PC-3 (cell line): ENCODE results near the gene GALNT10. TPM values are rescaled to one million over a fixed set of nuclear protein-coding genes. Genes with fewer than 3 reads are reported as not detected.

Source experiments
- ATAC-seq: fragments of 200-7000 bp; cut with Tn5 transposase; 2 replicates; pipeline ENCODE4 v1.9.1; 2020; ENCODE audit warnings: mild to moderate bottlenecking, moderate library complexity
- BruUV-seq: library from RNA; stranded (reverse); fragments of 400-500 nt; replicated peaks from 2 replicates; lab custom pipeline; 2021; lab: Mats Ljungman, UMichigan
- CTCF ChIA-PET: fragments of 300-600 bp; sonication (Branson Sonifier 250); formaldehyde crosslinking; loops from one replicate; lab custom pipeline; 2022; ENCODE audit warnings: antibody characterized with exemption; lab: Charles Lee
- POLR2A ChIA-PET: fragments of 300-600 bp; sonication (Branson Sonifier 250); formaldehyde crosslinking; loops from one replicate; lab custom pipeline; 2022; ENCODE audit warnings: antibody characterized with exemption; ENCODE audit not compliant: unreplicated experiment; lab: Charles Lee
- DNase-seq: peaks from one replicate; pipeline ENCODE4 v3.0.0-alpha.2; 2015
- H2AFZ ChIP-seq: fragments of 300-600 bp; sonication (generic); 2 replicates; pipeline ENCODE4 v1.6.0; 2016; ENCODE audit warnings: antibody characterized with exemption, low read length
- H3F3A ChIP-seq: fragments of 300-600 bp; sonication (generic); one replicate; pipeline ENCODE4 v1.6.0; 2017; ENCODE audit warnings: antibody characterized with exemption, low read length, control low read depth, mild to moderate bottlenecking; ENCODE audit not compliant: unreplicated experiment
- H3K27ac ChIP-seq: fragments of 300-600 bp; sonication (generic); 2 replicates; pipeline ENCODE4 v1.5.1; 2016; ENCODE audit warnings: mild to moderate bottlenecking, low read length
- H3K27me3 ChIP-seq: fragments of 300-600 bp; sonication (generic); 2 replicates; pipeline ENCODE4 v1.6.1; 2016; ENCODE audit warnings: low read length, mixed read lengths
- H3K36me3 ChIP-seq: fragments of 300-600 bp; sonication (generic); 2 replicates; pipeline ENCODE4 v1.6.1; 2016; ENCODE audit warnings: low read depth, mixed run types, low read length, mixed read lengths
- H3K4me1 ChIP-seq: fragments of 300-600 bp; sonication (generic); 2 replicates; pipeline ENCODE4 v1.5.1; 2016; ENCODE audit warnings: low read length; ENCODE audit not compliant: insufficient read depth
- H3K4me2 ChIP-seq: fragments of 300-600 bp; sonication (generic); 2 replicates; pipeline ENCODE4 v1.6.0; 2016; ENCODE audit warnings: low read length
- H3K4me3 ChIP-seq: fragments of 300-600 bp; sonication (generic); 2 replicates; pipeline ENCODE4 v1.5.1; 2016; ENCODE audit warnings: mild to moderate bottlenecking, low read length, mixed read lengths
- H3K79me2 ChIP-seq: fragments of 300-600 bp; sonication (generic); 2 replicates; pipeline ENCODE4 v1.6.1; 2017; ENCODE audit warnings: low read length, mixed read lengths
- H3K9ac ChIP-seq: fragments of 300-600 bp; sonication (generic); 2 replicates; pipeline ENCODE4 v1.6.0; 2016; ENCODE audit warnings: mild to moderate bottlenecking, low read length
- H3K9me2 ChIP-seq: fragments of 300-600 bp; sonication (generic); replicated peaks from 2 replicates; pipeline ENCODE4 v1.6.1; 2016; ENCODE audit warnings: mixed run types, low read length, mixed read lengths
- H3K9me3 ChIP-seq: fragments of 300-600 bp; sonication (generic); 2 replicates; pipeline ENCODE4 v1.6.1; 2016; ENCODE audit warnings: low read length, mixed read lengths
- H4K20me1 ChIP-seq: fragments of 300-600 bp; sonication (generic); 2 replicates; pipeline ENCODE4 v1.6.1; 2016; ENCODE audit warnings: low read length, mixed read lengths
- EZH2 ChIP-seq: fragments of 300-600 bp; sonication (generic); IDR thresholded peaks from one replicate; pipeline ENCODE4 v1.6.1; 2017; ENCODE audit warnings: antibody characterized with exemption, mild to moderate bottlenecking, low read length; ENCODE audit not compliant: unreplicated experiment
- EZH2phosphoT487 ChIP-seq: fragments of 300-600 bp; sonication (generic); IDR thresholded peaks from 2 replicates; pipeline ENCODE4 v1.6.1; 2018; ENCODE audit warnings: mild to moderate bottlenecking, antibody characterized with exemption, low read length, borderline replicate concordance
- intact Hi-C: fragments of 100-400 bp; cut with micrococcal nuclease; formaldehyde crosslinking; loops from 2 replicates; pipeline ENCODE4 v1.9.0; 2023
- total RNA-seq: library from RNA; depleted of rRNA; stranded (reverse); fragments of >200 nt; gene quantifications from 2 replicates; pipeline ENCODE4 v1.2.3, GENCODE V29; 2014
- TF ChIP-seq, protein P1 (sequence below): fragments of 300-600 bp; sonication (generic); conservative IDR thresholded peaks from 2 replicates; pipeline ENCODE4 v1.5.1; 2017; ENCODE audit warnings: antibody characterized with exemption, low read depth, mild to moderate bottlenecking, low read length

The GALNT10 gene
- total RNA-seq, 1 experiment from 2014 or later = 46.2 TPM

DNA sequence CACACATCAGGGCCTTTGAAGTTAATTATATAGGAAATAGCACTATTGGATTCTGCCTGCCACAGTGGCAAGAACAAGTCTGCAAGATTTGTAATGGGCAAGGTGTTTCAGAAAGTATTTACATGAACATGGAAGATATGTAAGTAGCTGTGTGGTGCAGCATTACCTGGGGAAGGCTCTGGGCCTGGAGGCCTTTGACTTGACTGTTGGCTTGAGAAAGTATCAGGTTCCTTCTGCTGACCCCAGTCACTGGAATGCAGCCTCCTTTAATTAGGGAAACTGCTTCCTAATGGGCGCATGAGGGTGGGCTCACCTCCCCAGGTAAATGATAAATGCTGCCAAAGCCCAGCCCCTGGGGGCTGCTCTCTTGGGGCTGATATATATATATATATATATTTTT is 102.7 kb downstream of the GALNT10 start:
- no peaks in the 10 kb centered on the region for H3K9me2 ChIP-seq
- H3F3A ChIP-seq = peaks cover 4% of the 10 kb centered on the region
- no peaks in the 10 kb centered on the region for H4K20me1 ChIP-seq
- peaks cover 27% of the 10 kb centered on the region for H3K79me2 ChIP-seq
- ChIA-PET POLR2A (no interaction called here), CTCF (no interaction called here)
- no peak overlapping the region for H3K9ac ChIP-seq
- intact Hi-C loops = no loop called here
- H3K27me3 ChIP-seq = no peaks in the 10 kb centered on the region
- no peak overlapping the region for H3K4me3 ChIP-seq
- no peak overlapping the region for H2AFZ ChIP-seq
- peaks cover 46% of the 10 kb centered on the region for H3K4me1 ChIP-seq
- H3K27ac ChIP-seq = no peak overlapping the region
- TF ChIP-seq, protein P1, sequence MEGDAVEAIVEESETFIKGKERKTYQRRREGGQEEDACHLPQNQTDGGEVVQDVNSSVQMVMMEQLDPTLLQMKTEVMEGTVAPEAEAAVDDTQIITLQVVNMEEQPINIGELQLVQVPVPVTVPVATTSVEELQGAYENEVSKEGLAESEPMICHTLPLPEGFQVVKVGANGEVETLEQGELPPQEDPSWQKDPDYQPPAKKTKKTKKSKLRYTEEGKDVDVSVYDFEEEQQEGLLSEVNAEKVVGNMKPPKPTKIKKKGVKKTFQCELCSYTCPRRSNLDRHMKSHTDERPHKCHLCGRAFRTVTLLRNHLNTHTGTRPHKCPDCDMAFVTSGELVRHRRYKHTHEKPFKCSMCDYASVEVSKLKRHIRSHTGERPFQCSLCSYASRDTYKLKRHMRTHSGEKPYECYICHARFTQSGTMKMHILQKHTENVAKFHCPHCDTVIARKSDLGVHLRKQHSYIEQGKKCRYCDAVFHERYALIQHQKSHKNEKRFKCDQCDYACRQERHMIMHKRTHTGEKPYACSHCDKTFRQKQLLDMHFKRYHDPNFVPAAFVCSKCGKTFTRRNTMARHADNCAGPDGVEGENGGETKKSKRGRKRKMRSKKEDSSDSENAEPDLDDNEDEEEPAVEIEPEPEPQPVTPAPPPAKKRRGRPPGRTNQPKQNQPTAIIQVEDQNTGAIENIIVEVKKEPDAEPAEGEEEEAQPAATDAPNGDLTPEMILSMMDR = no peak
- TF ChIP-seq EZH2phosphoT487 = no peak
- no peak for TF ChIP-seq EZH2
- DNase-seq (no peak), ATAC-seq (no peak)
- no peaks in the 10 kb centered on the region for H3K9me3 ChIP-seq
- peaks cover 8% of the 10 kb centered on the region; the same call in 1 of the 2 replicates for H3K36me3 ChIP-seq
- H3K4me2 ChIP-seq = no peak overlapping the region
- no TSS peak for BruUV-seq

DNA sequence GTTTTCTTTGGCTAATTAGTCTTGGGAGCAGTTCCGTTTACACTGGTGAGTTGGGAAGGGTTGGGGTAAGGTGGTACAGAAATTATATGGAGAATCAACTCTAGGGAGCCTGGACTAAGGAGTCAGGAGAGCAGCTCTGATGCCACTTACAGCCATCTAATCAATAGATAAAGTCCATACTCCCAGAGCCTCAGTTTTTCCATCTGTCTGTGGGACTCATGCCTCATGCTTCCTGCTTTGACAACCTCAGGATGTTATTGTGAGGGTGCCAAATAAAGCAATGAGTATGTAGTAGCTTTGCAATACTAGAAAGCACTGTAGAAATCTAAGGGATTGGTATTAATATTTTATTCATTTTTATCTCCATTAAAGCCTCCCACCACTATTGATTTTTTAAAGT is 105.0 kb downstream of the GALNT10 start:
- no peaks in the 10 kb centered on the region for H3K27me3 ChIP-seq
- no peak for TF ChIP-seq EZH2
- no peak for TF ChIP-seq EZH2phosphoT487
- TF ChIP-seq, protein P1 = no peak
- H3K4me3 ChIP-seq = no peak overlapping the region
- CTCF ChIA-PET = no interaction called here
- ATAC-seq (no peak), DNase-seq (no peak)
- H3K36me3 ChIP-seq = peaks cover 19% of the 10 kb centered on the region; the same call in 1 of the 2 replicates
- intact Hi-C loops = no loop called here
- no TSS peak for BruUV-seq
- 0 out of 2 replicates have a peak, but pooled peaks cover 10% of the 10 kb centered on the region for H3K79me2 ChIP-seq
- H3K4me2 ChIP-seq = no peak overlapping the region
- POLR2A ChIA-PET = no interaction called here
- peaks cover 4% of the 10 kb centered on the region for H3F3A ChIP-seq
- H3K4me1 ChIP-seq = peaks cover 31% of the 10 kb centered on the region
- no peak overlapping the region for H3K9ac ChIP-seq
- no peak overlapping the region for H2AFZ ChIP-seq
- no peaks in the 10 kb centered on the region for H4K20me1 ChIP-seq
- H3K9me2 ChIP-seq = no peaks in the 10 kb centered on the region
- H3K9me3 ChIP-seq = no peaks in the 10 kb centered on the region
- H3K27ac ChIP-seq = no peak overlapping the region; the same call in 1 of the 2 replicates

DNA sequence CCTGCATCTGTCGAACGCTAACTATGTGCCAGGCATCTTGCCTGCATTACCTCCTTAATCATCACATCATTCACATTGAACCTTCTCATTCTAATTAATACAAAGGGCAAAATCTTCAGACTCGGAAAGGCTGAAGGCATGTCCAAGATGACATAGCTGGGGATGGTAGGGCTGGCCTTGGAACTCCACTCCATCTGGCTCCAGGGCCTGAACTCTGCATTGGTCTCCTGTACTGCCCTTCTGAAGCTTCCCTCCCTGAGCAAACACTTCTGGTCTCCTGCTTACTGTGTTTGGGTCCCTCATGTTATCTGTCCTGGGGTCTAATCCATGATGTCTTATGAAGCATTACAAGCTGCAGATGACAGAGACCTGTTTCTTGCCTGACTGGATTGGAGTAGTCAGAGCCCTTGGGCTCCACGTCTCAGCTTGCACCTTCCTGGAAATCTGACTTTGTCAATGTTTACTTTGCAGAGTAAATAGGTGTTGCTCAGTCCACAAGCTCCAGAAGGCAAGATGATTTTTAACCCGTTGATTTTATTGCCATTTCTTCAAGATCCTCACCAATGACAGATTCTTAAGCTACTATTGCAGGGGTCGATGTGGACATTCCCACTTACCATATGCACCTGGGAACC is 106.1 kb downstream of the GALNT10 start:
- no peaks in the 10 kb centered on the region for H3K9me3 ChIP-seq
- peak; percentile 86 for DNase-seq
- H3K4me2 ChIP-seq = peak overlapping the region; percentile 70
- peaks cover 31% of the 10 kb centered on the region for H3K4me1 ChIP-seq
- TF ChIP-seq EZH2phosphoT487 (no peak), EZH2 (no peak)
- TF ChIP-seq, protein P1 = no peak
- CTCF ChIA-PET = interaction anchor here (1.1 kb wide), 1 partner anchor 109 kb away, joined by 4 read pairs; no protein-coding TSS in a partner anchor
- H4K20me1 ChIP-seq = no peaks in the 10 kb centered on the region
- H3F3A ChIP-seq = peaks cover 4% of the 10 kb centered on the region
- no peaks in the 10 kb centered on the region for H3K9me2 ChIP-seq
- H3K9ac ChIP-seq = no peak overlapping the region
- no peaks in the 10 kb centered on the region for H3K27me3 ChIP-seq
- peak overlapping the region; percentile 67 for H3K27ac ChIP-seq
- peak overlapping the region; percentile 26; the same call in 1 of the 2 replicates for H3K4me3 ChIP-seq
- POLR2A ChIA-PET = no interaction called here
- no peak overlapping the region for H2AFZ ChIP-seq
- no TSS peak for BruUV-seq
- intact Hi-C loops = loop anchor here (2.0 kb wide), 1 partner anchor 72 kb away; no protein-coding TSS in a partner anchor
- 0 out of 2 replicates have a peak, but pooled peaks cover 7% of the 10 kb centered on the region for H3K79me2 ChIP-seq
- H3K36me3 ChIP-seq = peaks cover 19% of the 10 kb centered on the region; the same call in 1 of the 2 replicates
- ATAC-seq = peak; percentile 99
